HG03558 (cell line): ENCODE results near the gene MRGPRG.
"Not testable (repeated sequence)": the region's sequence is repeated elsewhere in the genome, so short reads cannot be mapped to it uniquely, and the experiment has no call there.

ENCODE experiments used
- ATAC-seq: cut with Tn5 transposase; IDR thresholded peaks from one replicate; pipeline ENCODE4 v1.9.1; 2021; ENCODE audit warnings: moderate number of reproducible peaks; ENCODE audit not compliant: unreplicated experiment; ENCODE audit errors: extremely low read depth

MRGPRG gene

DNA sequence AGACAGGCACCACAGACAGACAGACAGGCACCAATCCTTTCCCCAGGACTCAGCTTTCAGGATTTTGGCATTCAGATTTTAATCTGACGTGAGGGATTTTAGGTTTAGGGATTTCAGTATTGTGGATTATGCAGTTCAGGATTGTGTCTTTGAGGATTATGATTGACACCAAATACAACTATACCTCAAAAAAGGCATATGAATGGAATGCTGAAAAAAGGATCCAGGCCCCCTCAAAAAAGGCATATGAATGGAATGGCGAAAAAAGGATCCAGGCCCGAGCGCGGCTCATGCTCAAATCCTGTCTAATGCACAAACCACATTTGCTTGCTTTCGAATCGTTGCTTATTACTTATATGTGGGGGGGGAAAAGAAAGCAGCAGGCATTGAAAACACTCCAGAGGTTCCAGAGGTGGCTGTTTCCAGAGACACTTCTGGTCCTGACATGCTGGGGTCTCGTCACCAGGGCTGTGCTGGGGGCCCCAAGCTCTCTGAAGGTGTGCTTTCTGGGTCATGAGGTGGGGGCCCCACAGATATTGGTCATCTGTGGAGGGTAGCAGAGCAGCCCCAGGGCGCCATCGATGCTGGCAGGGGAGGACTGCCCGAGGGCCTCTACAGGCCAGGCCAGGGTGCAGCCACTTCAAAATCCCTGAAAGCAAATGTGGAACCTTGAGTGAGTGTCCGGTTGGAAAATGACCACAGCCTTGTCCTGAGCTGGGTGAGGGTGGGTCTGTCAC is 36.7 kb downstream of the MRGPRG start:
- ATAC-seq = no peak

DNA sequence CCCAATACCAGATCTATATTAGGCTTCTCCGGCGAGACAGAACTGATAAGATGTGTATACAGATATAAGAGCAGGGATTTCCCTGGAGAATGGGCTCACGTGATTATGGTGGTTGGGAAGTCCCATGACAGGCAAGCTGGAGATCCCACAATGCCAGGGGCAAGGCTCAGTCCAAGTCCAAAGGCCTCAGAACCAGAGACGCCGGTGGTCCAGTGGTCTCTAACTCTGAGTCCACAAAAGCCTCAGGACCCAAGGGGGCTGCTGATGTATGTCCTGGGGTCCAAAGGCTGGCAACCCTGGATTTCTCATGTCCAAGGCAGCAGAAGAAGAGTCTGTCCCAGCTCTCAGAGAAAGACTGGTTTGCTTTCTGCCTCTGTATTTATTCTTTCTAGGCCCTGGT is 37.7 kb downstream of the MRGPRG start:
- ATAC-seq = no peak

DNA sequence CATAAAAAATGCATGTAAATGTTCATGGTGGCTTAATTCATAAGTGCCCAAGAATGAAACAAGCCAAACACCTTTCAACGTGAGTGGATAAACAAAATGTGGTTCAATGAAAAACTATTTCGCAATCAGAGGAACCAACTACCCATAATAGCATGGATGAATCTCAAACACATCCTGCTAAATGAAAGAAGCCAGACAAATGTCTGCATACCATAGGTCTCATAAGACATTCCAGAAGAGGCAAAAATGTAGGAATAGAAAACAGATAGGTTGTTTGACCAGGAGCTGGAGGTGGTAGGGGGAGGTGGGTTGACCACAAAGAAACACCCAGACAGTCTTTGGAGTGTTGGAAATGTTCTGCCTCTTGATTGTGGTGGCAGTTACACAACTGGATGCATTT is 40.3 kb downstream of the MRGPRG start:
- no peak for ATAC-seq

DNA sequence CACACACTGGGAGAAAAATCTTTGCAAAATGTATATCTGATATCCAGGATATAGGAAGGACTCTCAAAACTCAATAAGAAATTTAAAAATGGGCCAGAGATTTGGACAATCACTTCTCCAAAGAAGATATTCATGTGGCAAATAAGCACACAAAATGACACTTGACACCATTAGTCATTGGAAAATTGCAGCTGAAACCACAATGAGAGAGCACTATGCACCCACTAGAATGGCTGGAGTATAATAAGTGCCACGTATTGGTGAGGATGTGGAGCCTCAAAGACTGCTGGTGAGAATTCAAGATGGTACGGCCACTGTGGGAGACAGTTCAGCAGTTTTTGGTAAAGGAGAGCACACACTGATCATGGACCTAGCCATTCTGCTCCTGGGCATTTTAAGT is 40.7 kb downstream of the MRGPRG start:
- no peak for ATAC-seq

DNA sequence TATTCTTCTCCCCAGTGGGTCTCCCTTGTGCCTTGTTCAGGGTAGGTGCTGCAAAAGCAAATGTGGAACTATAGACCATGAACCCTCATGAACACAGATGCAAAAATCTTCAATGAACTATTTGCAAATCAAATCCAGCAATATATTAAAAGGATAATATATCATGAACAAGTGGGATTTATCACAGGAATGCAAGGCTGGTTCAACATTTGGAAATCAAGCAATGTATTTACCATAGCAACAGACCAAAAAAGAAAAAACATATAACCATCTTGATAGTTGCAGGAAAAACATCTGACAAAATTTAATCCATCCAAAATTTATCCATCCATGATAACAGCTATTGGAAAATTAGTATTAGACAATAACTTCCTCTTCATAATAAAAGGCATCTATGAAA is 42.1 kb downstream of the MRGPRG start:
- no peak for ATAC-seq

DNA sequence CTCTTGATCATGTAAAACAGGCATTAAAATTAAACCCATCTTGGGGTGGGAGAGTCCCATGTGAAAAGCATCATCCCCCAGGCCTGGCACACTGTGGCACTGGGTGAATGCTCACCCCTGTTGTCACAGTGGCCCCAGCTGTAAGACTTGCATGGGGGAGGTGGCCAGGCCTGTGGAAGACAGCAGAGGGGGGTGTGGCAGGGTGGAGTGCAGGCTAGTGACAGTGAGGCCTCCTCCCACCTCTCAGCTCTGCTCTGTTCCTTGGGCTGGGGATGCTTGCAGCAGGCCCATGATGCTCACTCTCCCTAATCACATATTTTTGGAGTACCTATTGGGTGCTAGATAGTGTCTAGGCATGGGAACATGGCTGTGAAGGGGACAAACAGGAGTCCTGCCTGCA is 43.4 kb downstream of the MRGPRG start:
- ATAC-seq = no peak

DNA sequence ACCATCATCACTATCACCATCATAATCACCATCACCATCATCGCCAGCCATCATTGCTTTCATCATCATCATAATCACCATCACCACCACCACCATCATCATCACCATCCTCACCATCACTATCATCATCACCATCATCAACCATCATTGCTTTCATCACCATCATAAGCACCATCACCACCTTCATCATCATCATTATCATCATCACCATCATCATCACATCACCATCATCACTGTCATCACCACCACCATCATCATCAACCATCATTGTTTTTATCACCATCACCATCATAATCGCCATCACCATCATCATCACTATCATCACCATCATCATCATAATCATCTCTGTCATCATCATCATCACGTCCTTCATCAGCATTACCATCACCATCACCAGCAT is 44.2 kb downstream of the MRGPRG start:
- no peak for ATAC-seq

DNA sequence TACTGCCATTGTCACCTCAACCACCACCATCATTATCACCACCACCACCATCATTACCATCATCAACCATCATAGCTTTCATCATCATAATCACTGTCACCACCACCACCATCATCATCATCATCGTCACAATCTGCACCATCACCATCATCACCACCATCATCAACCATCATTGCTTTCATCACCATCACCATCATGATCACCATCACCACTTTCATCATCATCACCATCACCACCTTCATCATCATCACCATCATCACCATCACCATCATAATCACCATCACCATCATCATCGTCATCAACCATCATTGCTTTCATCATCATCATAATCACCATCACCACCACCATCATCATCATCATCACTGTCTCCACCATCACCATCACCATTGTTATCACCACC is 44.8 kb downstream of the MRGPRG start:
- ATAC-seq = no peak

DNA sequence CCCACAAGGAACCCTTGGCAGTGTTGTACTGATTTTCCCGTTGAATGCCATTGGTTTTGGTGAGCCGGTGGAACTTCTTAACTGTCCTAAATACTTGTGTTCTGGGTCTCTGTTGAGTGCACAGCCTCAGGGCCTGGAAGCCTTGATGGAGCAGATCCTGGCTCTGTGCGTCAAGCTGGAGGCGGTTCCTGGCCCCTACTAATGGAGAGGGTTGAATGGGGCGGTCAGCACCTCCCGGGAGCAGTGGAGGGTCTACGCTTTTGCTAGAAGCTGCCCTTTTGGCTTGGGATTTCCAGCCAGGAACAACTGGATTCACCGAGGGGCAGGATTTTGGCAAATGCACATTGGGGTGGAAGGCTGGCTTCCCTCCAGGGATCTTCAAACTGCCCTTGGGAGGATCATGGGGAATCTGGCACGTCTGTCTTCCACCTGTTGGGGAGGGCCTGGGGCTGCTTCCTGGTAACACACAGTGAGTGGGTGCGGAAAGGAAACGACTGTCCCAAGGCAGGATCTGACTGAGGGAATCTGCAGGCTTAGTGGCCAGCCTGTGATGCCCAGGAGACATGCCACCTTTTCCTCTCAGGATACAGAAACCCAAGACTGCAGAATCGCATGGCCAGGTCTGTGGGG is 46.6 kb downstream of the MRGPRG start:
- no peak for ATAC-seq

DNA sequence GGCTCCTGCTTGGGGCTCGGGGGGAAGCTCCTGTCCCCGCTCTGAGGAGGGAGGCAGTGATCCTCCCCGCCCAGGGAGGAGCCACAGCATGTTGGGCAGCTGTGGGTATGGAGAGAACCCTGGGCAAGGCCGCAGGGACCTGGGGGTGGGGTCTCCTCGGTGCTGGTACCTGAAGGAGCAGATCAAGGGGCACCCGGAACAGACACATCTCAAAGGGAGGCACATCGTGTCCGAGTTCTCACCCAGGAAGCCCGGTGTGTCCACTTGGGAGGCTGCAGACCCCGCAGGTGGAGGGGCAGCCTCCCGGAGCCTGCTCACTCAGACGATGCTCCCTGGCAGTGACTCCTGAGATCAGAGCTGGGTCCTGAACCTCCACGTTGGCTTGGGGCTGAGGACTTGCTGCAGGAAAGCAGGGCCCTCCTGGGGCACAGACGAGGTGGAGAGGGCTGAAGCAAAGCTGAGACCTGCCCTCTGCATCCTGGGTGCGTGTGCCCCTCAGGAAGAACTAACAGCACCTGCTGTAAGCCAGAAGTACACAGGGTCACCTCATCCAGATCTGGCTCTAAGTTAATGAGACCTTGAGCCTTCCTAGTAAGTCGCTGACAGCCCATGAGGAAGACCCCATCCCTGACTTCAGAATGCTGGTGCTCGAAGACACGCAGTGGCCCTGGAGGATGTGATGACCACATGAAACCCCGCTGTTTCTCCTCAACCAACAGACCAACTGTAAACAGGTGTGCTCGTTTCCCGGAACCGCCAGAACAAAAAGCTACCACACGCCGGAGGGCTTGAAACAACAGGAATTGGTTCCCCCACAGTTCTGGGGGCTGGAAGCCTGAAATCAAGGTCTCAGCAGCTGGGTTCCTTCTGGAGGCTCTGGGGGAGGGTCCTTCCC is 47.6 kb downstream of the MRGPRG start:
- no peak for ATAC-seq

DNA sequence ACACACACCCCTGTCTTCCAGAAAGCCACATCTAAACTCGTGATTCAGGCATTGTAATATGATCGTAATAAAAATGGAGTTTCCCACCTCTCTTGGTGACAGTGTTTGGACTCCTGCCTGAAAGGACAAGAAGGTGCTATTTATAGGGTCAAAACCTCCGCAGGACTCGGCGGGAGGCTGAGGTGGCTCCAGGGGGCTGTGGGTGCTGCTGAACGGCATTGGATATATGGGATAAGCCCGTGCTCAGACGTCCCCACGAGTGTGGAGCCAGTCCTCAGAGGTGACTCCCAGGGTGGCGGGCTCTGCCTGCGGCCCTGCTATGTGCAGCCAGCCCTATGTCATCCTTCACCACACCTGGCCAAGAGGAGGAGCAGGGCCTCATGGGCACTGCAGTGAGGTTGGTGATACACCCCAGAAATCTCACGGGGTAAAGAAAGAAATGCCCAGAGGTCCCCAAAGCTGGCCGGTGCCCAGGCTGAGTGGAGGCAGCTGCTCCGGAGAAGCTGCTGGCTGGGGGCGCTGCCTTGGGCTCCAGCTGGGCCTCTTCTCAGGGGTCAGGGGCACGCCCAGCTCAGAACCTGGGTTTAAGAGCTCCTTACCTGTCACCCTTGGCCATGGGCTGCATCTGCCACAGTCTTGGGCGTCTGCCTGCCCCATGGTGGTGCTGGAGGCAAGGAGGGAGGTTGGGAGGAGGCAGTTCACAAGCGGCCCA is 48.4 kb downstream of the MRGPRG start:
- ATAC-seq = no peak

DNA sequence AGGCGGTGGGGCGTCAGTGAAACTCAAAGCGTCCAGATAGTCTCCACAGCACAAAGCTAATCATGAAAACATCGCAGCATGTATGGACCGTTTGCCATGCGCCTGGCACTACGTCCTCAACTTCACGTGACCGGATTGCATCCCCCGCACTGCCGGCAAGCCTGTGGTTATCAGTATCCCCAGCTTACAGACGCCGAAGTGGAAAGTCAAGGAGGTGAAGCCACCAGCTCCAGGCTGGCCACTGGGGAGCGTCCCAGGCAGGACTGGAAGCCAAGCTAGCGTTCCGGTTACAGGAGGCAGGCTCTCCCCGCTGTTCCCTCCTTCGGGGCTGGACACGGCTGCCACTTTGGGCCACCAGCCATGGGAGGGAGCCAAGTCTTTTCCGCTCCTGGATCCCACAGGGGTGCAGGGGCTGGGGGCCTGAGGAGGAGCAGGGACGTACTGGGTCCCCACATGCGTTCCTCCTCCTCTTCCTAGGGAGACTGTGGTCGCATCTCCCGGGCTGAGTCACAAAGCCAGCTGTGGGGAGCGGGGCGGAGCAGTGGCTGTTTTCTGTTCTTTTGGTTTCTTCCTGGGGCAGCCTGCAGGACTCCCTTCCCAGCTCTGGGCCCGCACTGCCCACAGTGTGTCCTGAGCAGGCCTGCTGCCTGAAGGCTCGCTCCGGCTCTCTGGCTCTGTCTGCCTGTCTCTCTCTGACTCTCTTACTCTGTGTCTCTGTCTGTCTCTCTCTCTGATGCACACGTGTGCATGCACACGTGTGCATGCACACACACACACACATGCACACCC is 49.2 kb downstream of the MRGPRG start:
- no peak for ATAC-seq

DNA sequence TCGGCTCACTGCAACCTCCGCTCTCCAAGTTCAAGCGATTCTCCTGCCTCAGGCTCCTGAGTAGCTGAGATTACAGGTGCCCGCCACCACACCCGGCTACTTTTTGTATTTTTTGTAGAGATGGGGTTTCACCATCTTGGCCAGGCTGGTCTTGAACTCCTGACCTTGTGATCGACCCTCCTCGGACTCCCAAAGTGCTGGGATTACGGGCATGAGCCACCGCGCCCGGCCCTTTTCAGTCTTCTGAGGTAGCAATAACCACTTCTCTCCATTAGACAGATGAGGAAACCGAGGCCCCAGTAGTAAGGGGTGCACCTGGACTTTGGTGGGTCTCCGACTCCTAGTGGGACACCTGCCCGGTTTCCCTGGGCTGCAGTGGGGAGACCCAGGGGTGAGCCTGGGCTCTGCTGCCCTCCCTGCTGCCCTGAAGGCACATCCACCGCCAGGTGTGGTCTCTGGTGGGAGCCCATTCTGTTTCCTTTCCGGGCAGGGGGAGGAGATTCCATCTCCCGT is 49.8 kb downstream of the MRGPRG start:
- ATAC-seq = not testable (repeated sequence)
